Bronchial epithelial cell (primary cell): ENCODE data around the gene AKIP1. TPM values are rescaled to one million over a fixed set of nuclear protein-coding genes. Genes with fewer than 3 reads are reported as not detected.
A peak's percentile ranks its signal among the peaks of the same experiment; 100 is the strongest.

Source experiments
- DNase-seq: peaks from one replicate; pipeline ENCODE4 v3.0.0-alpha.2; 2010; ENCODE audit warnings: low read depth
- FAIRE-seq: peaks from 2 replicates; lab custom pipeline; 2011; peaks lifted over from hg19 to GRCh38; lab: Jason Lieb, UNC
- H3K27me3 ChIP-seq: 2 replicates; pipeline ENCODE4 v1.5.1; 2011; ENCODE audit warnings: low read length; ENCODE audit not compliant: control insufficient read depth, insufficient read depth
- H3K36me3 ChIP-seq: 2 replicates; pipeline ENCODE4 v1.5.1; 2011; ENCODE audit warnings: low read length; ENCODE audit not compliant: control insufficient read depth, insufficient read depth
- H3K4me3 ChIP-seq: 2 replicates; pipeline ENCODE4 v1.5.1; 2011; ENCODE audit warnings: mild to moderate bottlenecking, low read depth, low read length, control low read depth
- total RNA-seq: library from RNA; depleted of rRNA; stranded (reverse); fragments of >200 nt; gene quantifications from 2 replicates; pipeline ENCODE4 v1.2.1, GENCODE V29; 2014
- TF ChIP-seq, protein P1 (sequence below): IDR thresholded peaks from 2 replicates; pipeline ENCODE4 v1.5.1; 2011; ENCODE audit warnings: mild to moderate bottlenecking, moderate library complexity, low read length, control low read depth, inconsistent platforms; ENCODE audit not compliant: insufficient read depth, severe bottlenecking

The AKIP1 gene
- total RNA-seq, 1 donor from 2014 or later: 36.3 TPM

DNA sequence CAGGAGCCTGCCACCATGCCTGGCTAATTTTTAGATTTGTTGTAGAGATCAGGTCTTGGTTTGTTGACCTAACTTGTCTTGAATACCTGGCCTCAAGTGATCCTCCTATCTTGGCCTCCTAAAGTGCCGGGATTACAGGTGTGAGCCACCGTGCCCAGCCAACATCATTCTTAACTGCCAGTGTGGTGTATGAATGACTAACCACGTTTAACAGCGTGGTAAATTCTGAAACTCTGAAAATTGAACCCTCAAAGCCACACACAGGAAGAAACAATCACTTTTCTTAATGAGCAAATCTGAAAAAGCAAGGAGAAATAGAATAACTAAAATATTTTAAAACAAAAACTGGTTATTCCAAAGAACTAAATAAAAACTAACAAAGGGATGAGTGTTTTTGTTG, 45.9 kb downstream of the AKIP1 start:
- H3K36me3 ChIP-seq: peaks cover 9% of the 10 kb centered on the region
- TF ChIP-seq, protein P1, sequence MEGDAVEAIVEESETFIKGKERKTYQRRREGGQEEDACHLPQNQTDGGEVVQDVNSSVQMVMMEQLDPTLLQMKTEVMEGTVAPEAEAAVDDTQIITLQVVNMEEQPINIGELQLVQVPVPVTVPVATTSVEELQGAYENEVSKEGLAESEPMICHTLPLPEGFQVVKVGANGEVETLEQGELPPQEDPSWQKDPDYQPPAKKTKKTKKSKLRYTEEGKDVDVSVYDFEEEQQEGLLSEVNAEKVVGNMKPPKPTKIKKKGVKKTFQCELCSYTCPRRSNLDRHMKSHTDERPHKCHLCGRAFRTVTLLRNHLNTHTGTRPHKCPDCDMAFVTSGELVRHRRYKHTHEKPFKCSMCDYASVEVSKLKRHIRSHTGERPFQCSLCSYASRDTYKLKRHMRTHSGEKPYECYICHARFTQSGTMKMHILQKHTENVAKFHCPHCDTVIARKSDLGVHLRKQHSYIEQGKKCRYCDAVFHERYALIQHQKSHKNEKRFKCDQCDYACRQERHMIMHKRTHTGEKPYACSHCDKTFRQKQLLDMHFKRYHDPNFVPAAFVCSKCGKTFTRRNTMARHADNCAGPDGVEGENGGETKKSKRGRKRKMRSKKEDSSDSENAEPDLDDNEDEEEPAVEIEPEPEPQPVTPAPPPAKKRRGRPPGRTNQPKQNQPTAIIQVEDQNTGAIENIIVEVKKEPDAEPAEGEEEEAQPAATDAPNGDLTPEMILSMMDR: no peak
- no peaks in the 10 kb centered on the region for H3K27me3 ChIP-seq
- H3K4me3 ChIP-seq: no peak overlapping the region
- DNase-seq (no peak), FAIRE-seq (no peak)

DNA sequence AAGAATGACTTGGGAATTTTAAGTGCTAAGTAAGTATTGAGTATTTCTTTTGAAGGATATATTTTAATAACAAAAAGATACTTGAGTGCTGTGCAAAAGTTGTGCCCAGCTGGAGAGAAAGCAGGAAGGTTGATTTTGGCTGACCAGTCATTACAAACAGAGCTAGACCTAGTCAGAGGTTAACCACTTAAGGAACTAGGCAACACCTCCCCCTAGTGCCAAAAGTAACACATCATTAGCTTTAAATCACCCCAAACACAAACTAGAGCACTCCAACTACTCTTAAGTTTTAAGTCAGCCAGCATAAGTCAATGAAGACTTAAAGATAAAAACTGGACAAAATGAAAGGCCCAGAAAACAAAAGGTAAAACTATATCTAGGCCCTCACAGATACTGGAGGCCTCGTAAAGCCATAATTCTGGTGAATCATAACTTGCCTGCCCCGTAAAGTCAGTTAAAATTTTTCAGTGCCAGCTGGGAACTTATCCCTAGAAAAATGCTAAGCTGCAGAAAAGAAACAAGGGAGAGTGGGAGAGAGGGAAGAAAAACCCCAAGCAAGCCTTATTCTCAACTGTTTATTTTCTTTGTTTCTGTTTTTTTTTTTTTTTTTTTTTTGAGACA, 48.7 kb downstream of the AKIP1 start:
- TF ChIP-seq, protein P1: peak; percentile 76
- DNase-seq (peak; percentile 79), FAIRE-seq (no peak)

GRCh38 chr11:8961401-8961800, 50.4 kb downstream of the AKIP1 start:
- TF ChIP-seq, protein P1: no peak

More for the DNA sequence above, 48.7 kb downstream of the AKIP1 start:
- no peaks in the 10 kb centered on the region for H3K27me3 ChIP-seq
- peaks cover 6% of the 10 kb centered on the region for H3K36me3 ChIP-seq
- no peak overlapping the region for H3K4me3 ChIP-seq

GRCh38 chr11:8962841-8963240, 51.9 kb downstream of the AKIP1 start:
- Histone ChIP-seq H3K4me3 (no peak overlapping the region), H3K27me3 (no peaks in the 10 kb centered on the region), H3K36me3 (no peaks in the 10 kb centered on the region)
- TF ChIP-seq, protein P1: no peak
- DNase-seq (no peak), FAIRE-seq (no peak)

More at GRCh38 chr11:8961401-8961800, 50.4 kb downstream of the AKIP1 start:
- no peak for DNase-seq
- no peak for FAIRE-seq
- H3K4me3 ChIP-seq: no peak overlapping the region
- no peaks in the 10 kb centered on the region for H3K27me3 ChIP-seq
- no peaks in the 10 kb centered on the region for H3K36me3 ChIP-seq

DNA sequence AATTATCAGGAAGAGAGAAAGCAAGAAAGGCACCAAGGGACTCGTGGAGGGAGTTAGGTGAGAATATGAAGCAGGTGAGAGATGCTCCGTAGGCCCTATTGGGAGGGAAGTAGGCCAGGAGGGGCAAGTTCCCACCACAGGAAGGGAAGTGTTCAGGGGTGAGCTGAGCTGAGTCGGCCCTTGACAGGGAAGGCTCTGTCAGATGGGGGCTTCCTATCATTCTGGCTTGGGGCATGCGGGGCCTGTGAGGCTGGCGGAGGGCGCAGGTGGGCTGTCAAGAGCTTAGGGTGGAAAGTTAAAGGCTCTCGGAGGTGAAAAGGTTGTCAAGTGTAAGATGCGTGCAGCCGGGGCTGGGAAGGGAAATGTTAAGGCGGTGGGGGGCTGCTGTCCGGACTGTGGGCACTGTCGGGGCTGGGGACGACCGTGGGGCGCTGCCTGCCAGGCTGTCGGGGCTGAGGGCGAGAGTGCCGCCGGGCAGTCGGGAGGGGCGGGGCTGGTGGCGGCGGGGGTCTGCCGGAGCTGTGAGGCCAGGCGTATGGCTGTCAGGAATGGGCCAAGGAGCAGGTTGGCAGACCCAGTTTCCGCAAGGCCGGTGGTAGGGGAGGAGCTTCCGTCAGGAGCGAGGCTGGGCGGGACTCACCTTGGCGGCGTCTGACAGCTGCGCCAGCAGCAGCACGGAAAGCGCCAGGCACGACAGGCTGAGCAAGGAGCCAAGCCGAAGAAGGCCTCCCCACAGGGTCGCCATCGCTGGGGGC, 52.8 kb downstream of the AKIP1 start:
- Histone ChIP-seq H3K27me3 (no peaks in the 10 kb centered on the region), H3K4me3 (peak overlapping the region; percentile 87), H3K36me3 (no peaks in the 10 kb centered on the region)
- TF ChIP-seq, protein P1: no peak
- FAIRE-seq: no peak
- DNase-seq: peak; percentile 77
